ENCODE measurements around the gene FAM170B. TPM values are rescaled to one million over a fixed set of nuclear protein-coding genes. Genes with fewer than 3 reads are reported as not detected.

The FAM170B gene
- total RNA-seq, 2 donors from 2014 or later, result not detected

GRCh38 chr10:49140304-49141177 is 6.7 kb upstream of the FAM170B start:
- Mint-ChIP-seq H3K27ac (no peak overlapping the region), H3K27me3 (ENCODE audit: insufficient read depth) (peaks cover 7% of the 10 kb centered on the region), H3K36me3 (ENCODE audit: low read depth) (no peaks in the 10 kb centered on the region), H3K4me1 (peaks cover 24% of the 10 kb centered on the region), H3K4me3 (no peak overlapping the region), H3K9me3 (peaks cover 2% of the 10 kb centered on the region)
- no peaks in the 10 kb centered on the region for H3K9me3 ChIP-seq (ENCODE audit: control insufficient read depth, low read length)
- H3K27me3 ChIP-seq (ENCODE audit: control insufficient read depth, insufficient read depth, low read length, poor library complexity, severe bottlenecking), result no peaks in the 10 kb centered on the region
- H3K36me3 ChIP-seq (ENCODE audit: control insufficient read depth, insufficient read depth, low read length), result no peaks in the 10 kb centered on the region
- no peak for TF ChIP-seq CTCF (conservative IDR thresholded peaks at IDR 0.05)
- H3K27ac ChIP-seq (ENCODE audit: low read depth, low read length), result no peak overlapping the region
- 94% methylated on average over 2 to 5 of the region's 5 CpGs for WGBS, 2 experiments (ENCODE audit: insufficient coverage in 1 of 2, insufficient read length in 1 of 2)
- no peak overlapping the region for H3K4me3 ChIP-seq (ENCODE audit: low read length)
- no peaks in the 10 kb centered on the region for H3K4me1 ChIP-seq (ENCODE audit: control insufficient read depth, insufficient read depth, low read length)
- no peak overlapping the region for H3K9ac ChIP-seq (ENCODE audit: extremely low read depth, low read length, poor library complexity, severe bottlenecking)
- no peak for DNase-seq

- Histone ChIP-seq H3K27me3 (ENCODE audit: control insufficient read depth, insufficient read depth, low read length, poor library complexity, severe bottlenecking) (no peaks in the 10 kb centered on the region), H3K4me3 (ENCODE audit: low read length) (no peak overlapping the region), H3K36me3 (ENCODE audit: control insufficient read depth, insufficient read depth, low read length) (no peaks in the 10 kb centered on the region), H3K4me1 (ENCODE audit: control insufficient read depth, insufficient read depth, low read length) (no peaks in the 10 kb centered on the region), H3K9me3 (ENCODE audit: control insufficient read depth, low read length) (no peaks in the 10 kb centered on the region), H3K27ac (ENCODE audit: low read depth, low read length) (no peak overlapping the region), H3K9ac (ENCODE audit: extremely low read depth, low read length, poor library complexity, severe bottlenecking) (no peak overlapping the region)
- WGBS, 2 experiments (ENCODE audit: insufficient coverage in 1 of 2, insufficient read length in 1 of 2), result 91 to 93% methylated on average over 3 to 4 of the region's 4 CpGs
- DNase-seq, result no peak
- H3K4me1 Mint-ChIP-seq, result peaks cover 24% of the 10 kb centered on the region
- no peak overlapping the region for H3K4me3 Mint-ChIP-seq
- no peak overlapping the region for H3K27ac Mint-ChIP-seq
- H3K27me3 Mint-ChIP-seq (ENCODE audit: insufficient read depth), result peaks cover 7% of the 10 kb centered on the region
- no peaks in the 10 kb centered on the region for H3K36me3 Mint-ChIP-seq (ENCODE audit: low read depth)
- peaks cover 2% of the 10 kb centered on the region for H3K9me3 Mint-ChIP-seq
- TF ChIP-seq CTCF (conservative IDR thresholded peaks at IDR 0.05), result no peak
Observed at GRCh38 chr10:49139846-49140195, 6.0 kb upstream of the FAM170B start.

DNA sequence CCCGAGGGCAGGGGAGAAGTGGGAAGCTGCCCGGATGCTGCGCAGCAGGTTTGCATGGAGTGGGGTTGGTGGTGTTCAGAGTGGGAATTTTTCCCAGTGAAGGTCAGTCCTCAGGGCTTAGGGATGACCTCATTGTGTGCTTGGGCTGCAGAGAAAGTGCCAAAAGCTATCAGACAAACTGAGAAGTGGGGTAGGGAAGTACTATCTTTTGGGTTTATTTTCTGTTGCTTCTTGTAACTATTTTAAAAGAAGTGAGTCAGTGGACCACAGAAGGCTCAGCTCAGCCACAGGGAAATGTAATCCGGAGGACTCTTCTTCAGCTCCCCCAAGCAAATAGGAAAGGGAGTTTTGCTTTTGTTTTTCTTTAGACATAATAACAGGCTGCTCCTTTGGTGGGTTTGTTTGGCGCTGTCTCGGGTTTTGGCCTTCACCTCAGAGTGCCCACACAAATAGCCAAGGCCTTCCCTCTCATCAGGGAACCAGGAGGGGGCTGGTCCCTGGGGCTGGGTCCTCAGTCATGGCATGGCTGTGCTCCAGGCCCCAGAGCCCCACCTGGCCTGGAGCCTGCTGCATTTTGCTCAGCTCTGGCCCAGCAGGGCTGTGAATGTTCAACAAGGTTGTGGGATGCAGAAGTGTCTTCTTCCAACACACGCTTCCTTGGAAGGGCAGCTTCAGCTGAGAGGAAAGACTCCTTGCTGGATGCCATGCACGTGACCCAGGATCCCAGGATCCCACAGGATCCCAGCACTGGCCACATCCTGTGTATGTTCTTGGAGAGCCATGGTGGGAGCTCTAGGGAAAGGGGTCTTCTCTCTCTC is 5.4 kb upstream of the FAM170B start:
- Mint-ChIP-seq H3K4me3 (no peak overlapping the region), H3K4me1 (peaks cover 24% of the 10 kb centered on the region), H3K36me3 (ENCODE audit: low read depth) (no peaks in the 10 kb centered on the region), H3K9me3 (peaks cover 2% of the 10 kb centered on the region), H3K27ac (no peak overlapping the region), H3K27me3 (ENCODE audit: insufficient read depth) (peaks cover 6% of the 10 kb centered on the region)
- no peak for DNase-seq
- Histone ChIP-seq H3K4me1 (ENCODE audit: control insufficient read depth, insufficient read depth, low read length) (no peaks in the 10 kb centered on the region), H3K9me3 (ENCODE audit: control insufficient read depth, low read length) (no peaks in the 10 kb centered on the region), H3K36me3 (ENCODE audit: control insufficient read depth, insufficient read depth, low read length) (no peaks in the 10 kb centered on the region), H3K9ac (ENCODE audit: extremely low read depth, low read length, poor library complexity, severe bottlenecking) (no peak overlapping the region), H3K27me3 (ENCODE audit: control insufficient read depth, insufficient read depth, low read length, poor library complexity, severe bottlenecking) (no peaks in the 10 kb centered on the region), H3K27ac (ENCODE audit: low read depth, low read length) (no peak overlapping the region), H3K4me3 (ENCODE audit: low read length) (no peak overlapping the region)
- WGBS, 2 experiments (ENCODE audit: insufficient coverage in 1 of 2, insufficient read length in 1 of 2), result 90 to 93% methylated on average over 4 to 8 of the region's 8 CpGs
- TF ChIP-seq CTCF (conservative IDR thresholded peaks at IDR 0.05), result no peak
